GM21367 (cell line): ENCODE data around the gene DGKG.
A peak's percentile ranks its signal among the peaks of the same experiment; 100 is the strongest.

ENCODE experiments used
- ATAC-seq: cut with Tn5 transposase; IDR thresholded peaks from one replicate; pipeline ENCODE4 v1.9.1; 2021; ENCODE audit not compliant: unreplicated experiment

Gene DGKG

GRCh38 chr3:186361762-186362536 is at the start of gene DGKG:
TSS of gene DGKG (minus strand) at chr3:186362234. CDS start at chr3:186320459, 41,775 bp downstream.
- ATAC-seq, result peak; percentile 69

GRCh38 chr3:186411089-186411488 is 49.1 kb upstream of the DGKG start:
- no peak for ATAC-seq

- ATAC-seq, result no peak
Measured at GRCh38 chr3:186406669-186407635, 44.9 kb upstream of the DGKG start.

GRCh38 chr3:186401556-186401955 is 39.5 kb upstream of the DGKG start:
- ATAC-seq, result no peak

- ATAC-seq, result no peak
Measured at GRCh38 chr3:186400662-186401061, 38.6 kb upstream of the DGKG start.

GRCh38 chr3:186400026-186400425 is 38.0 kb upstream of the DGKG start:
- no peak for ATAC-seq

GRCh38 chr3:186394566-186395217 is 32.7 kb upstream of the DGKG start:
- ATAC-seq, result no peak

GRCh38 chr3:186386883-186387560 is 25.0 kb upstream of the DGKG start:
- ATAC-seq, result no peak

- ATAC-seq, result no peak
Measured at GRCh38 chr3:186385856-186386602, 24.0 kb upstream of the DGKG start.

GRCh38 chr3:186383026-186383993 is 21.3 kb upstream of the DGKG start:
- ATAC-seq, result no peak

GRCh38 chr3:186382217-186382885 is 20.3 kb upstream of the DGKG start:
- peak; percentile 81 for ATAC-seq

GRCh38 chr3:186381424-186382216 is 19.6 kb upstream of the DGKG start:
- no peak for ATAC-seq

GRCh38 chr3:186380622-186381380 is 18.8 kb upstream of the DGKG start:
- ATAC-seq, result no peak

GRCh38 chr3:186375443-186375842 is 13.4 kb upstream of the DGKG start:
- no peak for ATAC-seq

GRCh38 chr3:186374376-186374775 is 12.3 kb upstream of the DGKG start:
- no peak for ATAC-seq

GRCh38 chr3:186369217-186369616 is 7.2 kb upstream of the DGKG start:
- ATAC-seq, result no peak

GRCh38 chr3:186368717-186369116 is 6.7 kb upstream of the DGKG start:
- ATAC-seq, result no peak
